Testis (tissue), 5 donors: ENCODE measurements around the gene C19orf81. TPM values are rescaled to one million over a fixed set of nuclear protein-coding genes. Genes with fewer than 3 reads are reported as not detected.

ENCODE experiments used
- DNase-seq: peaks from one replicate; pipeline ENCODE4 v3.0.0-alpha.2; 2019
- H3K27ac ChIP-seq, 2 donors: fragments of 200-600 bp; sonication (generic); one replicate each; pipeline ENCODE4 v1.5.1; 2019
- H3K27me3 ChIP-seq: fragments of 200-600 bp; sonication (generic); one replicate; pipeline ENCODE4 v1.5.1; 2019
- H3K36me3 ChIP-seq: fragments of 200-600 bp; sonication (generic); one replicate; pipeline ENCODE4 v1.5.1; 2017; ENCODE audit warnings: low read depth; ENCODE audit errors: missing control alignments
- H3K4me1 ChIP-seq: fragments of 200-600 bp; sonication (generic); one replicate; pipeline ENCODE4 v1.5.1; 2019
- H3K4me3 ChIP-seq, 2 donors: fragments of 200-600 bp; sonication (generic); one replicate each; pipeline ENCODE4 v1.5.1; 2017 to 2019
- H3K9me3 ChIP-seq: fragments of 200-600 bp; sonication (generic); one replicate; pipeline ENCODE4 v1.5.1; 2017
- CTCF ChIP-seq, 3 experiments: fragments of 450-650 bp in 2 of 3; fragments of 200-600 bp in 1 of 3; sonication (generic) in 1 of 3; IDR thresholded peaks; one replicate each; pipeline ENCODE4 v1.5.1; 2016 to 2019; ENCODE audit warnings: antibody characterized with exemption in 3 of 3, mild to moderate bottlenecking in 2 of 3, moderate library complexity in 1 of 3
- POLR2A ChIP-seq: fragments of 450-650 bp; IDR thresholded peaks from one replicate; pipeline ENCODE4 v1.6.1; 2017; ENCODE audit warnings: antibody characterized with exemption, mild to moderate bottlenecking, moderate library complexity
- WGBS, 2 donors: methylation state at CpG; one replicate each; pipeline ENCODE4 v1.1.5; 2018; 5-methylcytosine and 5-hydroxymethylcytosine counted together
- intact Hi-C: fragments of 100-400 bp; cut with DNase I; formaldehyde crosslinking; loops from one replicate; pipeline ENCODE4 v1.15.1; 2023; ENCODE audit warnings: low total_unique reads
- long read RNA-seq, 2 donors: transcript quantifications; one replicate each; lab custom pipeline, GENCODE V29; 2026
- polyA plus RNA-seq: library from polyadenylated mRNA; stranded (reverse); fragments of 350-450 nt; fragmentation: Illumina TruSeq; extraction: RNeasy Lipid Tissue Mini Kit (QIAGEN cat#74804); gene quantifications from one replicate; pipeline ENCODE4 v1.2.3, GENCODE V29; 2014; ENCODE audit warnings: low read depth, low replicate concordance; ENCODE audit not compliant: insufficient read depth
- total RNA-seq, 2 donors: library from RNA; depleted of rRNA; stranded (reverse); fragments of >200 nt; gene quantifications; one replicate each; pipeline ENCODE4 v1.2.3, GENCODE V29; 2016

The C19orf81 gene
- total RNA-seq = 10 to 100 TPM in 1 of 2 donors, 1 to 10 TPM in 1; 5.4 to 10.2 TPM
- polyA plus RNA-seq = 11.7 TPM
- long read RNA-seq, donor 1 = 0 reads
- long read RNA-seq, donor 2 = 0 reads

- Histone ChIP-seq H3K27ac (no peak within 1 kb of the TSS), H3K27me3 (no peaks in the 10 kb centered on the region), H3K4me1 (no peaks in the 10 kb centered on the region), H3K4me3 (no peak within 1 kb of the TSS), H3K9me3 (no peaks in the 10 kb centered on the region), H3K36me3 (no peaks in the 10 kb centered on the region)
- TF ChIP-seq CTCF (IDR thresholded peaks at IDR 0.05) (no peak), POLR2A (no peak)
- WGBS, 2 donors = 20 to 24% methylated on average over 6 to 7 of the region's 7 CpGs
- peak; percentile 68 for DNase-seq
- intact Hi-C loops = no loop called here
Observed at GRCh38 chr19:50649433-50650391, at the start of gene C19orf81. Gene C19orf81, plus strand, starts transcription at chr19:50649445. Its CDS starts 0 bp downstream, at chr19:50649445.

- Histone ChIP-seq H3K4me3 (no peak overlapping the region), H3K4me1 (no peaks in the 10 kb centered on the region), H3K36me3 (no peaks in the 10 kb centered on the region), H3K27ac (no peak overlapping the region), H3K9me3 (no peaks in the 10 kb centered on the region), H3K27me3 (no peaks in the 10 kb centered on the region)
- 69 to 70% methylated on average over 11 of the region's 11 CpGs for WGBS, 2 donors
- intact Hi-C loops = no loop called here
- no peak for DNase-seq
- no peak for TF ChIP-seq CTCF (IDR thresholded peaks at IDR 0.05)
- no peak for TF ChIP-seq POLR2A
Observed at GRCh38 chr19:50601407-50602088, 47.7 kb upstream of the C19orf81 start.

DNA sequence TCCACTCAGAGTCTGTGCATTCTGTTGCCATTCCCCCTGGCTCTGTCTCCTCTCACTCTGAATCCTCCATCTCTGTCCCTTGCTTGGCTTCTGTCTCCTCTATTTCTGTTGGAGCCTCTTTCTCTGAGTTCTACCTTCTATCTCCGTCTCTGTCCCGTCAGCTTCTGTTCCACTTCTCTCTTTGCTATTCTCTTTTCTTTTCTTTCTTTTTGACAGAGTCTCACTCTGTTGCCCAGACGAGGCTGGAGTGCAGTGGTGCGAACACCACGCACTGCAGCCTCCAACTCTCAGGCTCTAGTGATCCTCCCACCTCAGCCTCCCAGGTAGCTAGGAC, 47.2 kb upstream of the C19orf81 start:
- no peak overlapping the region for H3K27ac ChIP-seq
- no peak for DNase-seq
- H3K9me3 ChIP-seq = no peaks in the 10 kb centered on the region
- TF ChIP-seq POLR2A (no peak), CTCF (IDR thresholded peaks at IDR 0.05) (no peak)
- WGBS, 2 donors = 81 to 82% methylated on average over 5 of the region's 5 CpGs
- intact Hi-C loops = no loop called here
- H3K4me1 ChIP-seq = no peaks in the 10 kb centered on the region
- H3K4me3 ChIP-seq = no peak overlapping the region
- H3K36me3 ChIP-seq = no peaks in the 10 kb centered on the region
- H3K27me3 ChIP-seq = no peaks in the 10 kb centered on the region

GRCh38 chr19:50602496-50602895, 46.7 kb upstream of the C19orf81 start:
- no peak overlapping the region for H3K27ac ChIP-seq
- no peaks in the 10 kb centered on the region for H3K9me3 ChIP-seq
- H3K27me3 ChIP-seq = no peaks in the 10 kb centered on the region
- DNase-seq = no peak
- TF ChIP-seq POLR2A = no peak
- TF ChIP-seq CTCF (IDR thresholded peaks at IDR 0.05) = no peak
- no peaks in the 10 kb centered on the region for H3K36me3 ChIP-seq
- H3K4me3 ChIP-seq = no peak overlapping the region
- WGBS, 2 donors = 80 to 87% methylated on average over 6 of the region's 6 CpGs
- intact Hi-C loops = no loop called here
- H3K4me1 ChIP-seq = no peaks in the 10 kb centered on the region
